Measurements from ENCODE around the gene SHLD2. TPM values are rescaled to one million over a fixed set of nuclear protein-coding genes. Genes with fewer than 3 reads are reported as not detected.
"Not testable (repeated sequence)": the region's sequence is repeated elsewhere in the genome, so short reads cannot be mapped to it uniquely, and the experiment has no call there.

The SHLD2 gene
- polyA plus RNA-seq, 4 donors, result 19.6 to 34.4 (median 27.2) TPM

GRCh38 chr10:87219370-87219769, 124.4 kb downstream of the SHLD2 start:
- H3K4me1 ChIP-seq (ENCODE audit: control insufficient read depth in 3 of 3, insufficient read depth in 2 of 3, low read depth in 1 of 3, low read length in 2 of 3); H3K27me3 ChIP-seq (ENCODE audit: control insufficient read depth in 3 of 3, insufficient read depth in 3 of 3, low read length in 3 of 3); H3K27ac ChIP-seq (ENCODE audit: low read depth in 1 of 3, low read length in 2 of 3); H3K36me3 ChIP-seq (ENCODE audit: control insufficient read depth in 3 of 3, insufficient read depth in 2 of 3, low read depth in 1 of 3, low read length in 3 of 3); H3K4me3 ChIP-seq (ENCODE audit: low read depth in 1 of 3, low read length in 3 of 3); FAIRE-seq; DNase-seq; H3K9me3 ChIP-seq (ENCODE audit: control insufficient read depth in 2 of 2, insufficient read depth in 1 of 2, low read depth in 1 of 2, low read length in 1 of 2): not testable (repeated sequence)
- WGBS, 3 donors, result 54 to 67% (median 63%) methylated on average over 1 of the region's 5 CpGs

- not testable (repeated sequence) for H3K27me3 ChIP-seq (ENCODE audit: control insufficient read depth in 3 of 3, insufficient read depth in 3 of 3, low read length in 3 of 3); H3K27ac ChIP-seq (ENCODE audit: low read depth in 1 of 3, low read length in 2 of 3); FAIRE-seq; H3K4me1 ChIP-seq (ENCODE audit: control insufficient read depth in 3 of 3, insufficient read depth in 2 of 3, low read depth in 1 of 3, low read length in 2 of 3); H3K9me3 ChIP-seq (ENCODE audit: control insufficient read depth in 2 of 2, insufficient read depth in 1 of 2, low read depth in 1 of 2, low read length in 1 of 2); H3K4me3 ChIP-seq (ENCODE audit: low read depth in 1 of 3, low read length in 3 of 3); H3K36me3 ChIP-seq (ENCODE audit: control insufficient read depth in 3 of 3, insufficient read depth in 2 of 3, low read depth in 1 of 3, low read length in 3 of 3); DNase-seq
- WGBS, 3 donors, result 90 to 99% (median 91%) methylated on average over 18 to 24 of the region's 30 CpGs
These were observed 127.8 kb downstream of the SHLD2 start for GRCh38 chr10:87222789-87223188.

GRCh38 chr10:87225148-87225547, 130.1 kb downstream of the SHLD2 start, which contains the start of gene NUTM2A:
TSS of gene NUTM2A (plus strand) at chr10:87225448. CDS start at chr10:87225831, 383 bp downstream.
- H3K4me3 ChIP-seq (ENCODE audit: low read depth in 1 of 3, low read length in 3 of 3); FAIRE-seq; H3K27ac ChIP-seq (ENCODE audit: low read depth in 1 of 3, low read length in 2 of 3); H3K36me3 ChIP-seq (ENCODE audit: control insufficient read depth in 3 of 3, insufficient read depth in 2 of 3, low read depth in 1 of 3, low read length in 3 of 3); H3K4me1 ChIP-seq (ENCODE audit: control insufficient read depth in 3 of 3, insufficient read depth in 2 of 3, low read depth in 1 of 3, low read length in 2 of 3); DNase-seq; H3K9me3 ChIP-seq (ENCODE audit: control insufficient read depth in 2 of 2, insufficient read depth in 1 of 2, low read depth in 1 of 2, low read length in 1 of 2); H3K27me3 ChIP-seq (ENCODE audit: control insufficient read depth in 3 of 3, insufficient read depth in 3 of 3, low read length in 3 of 3): not testable (repeated sequence)
- WGBS, 3 donors, result no CpG with 5 or more reads among the region's 3 CpGs

- not testable (repeated sequence) for H3K9me3 ChIP-seq (ENCODE audit: control insufficient read depth in 2 of 2, insufficient read depth in 1 of 2, low read depth in 1 of 2, low read length in 1 of 2); H3K4me1 ChIP-seq (ENCODE audit: control insufficient read depth in 3 of 3, insufficient read depth in 2 of 3, low read depth in 1 of 3, low read length in 2 of 3); DNase-seq; H3K4me3 ChIP-seq (ENCODE audit: low read depth in 1 of 3, low read length in 3 of 3); H3K27me3 ChIP-seq (ENCODE audit: control insufficient read depth in 3 of 3, insufficient read depth in 3 of 3, low read length in 3 of 3); FAIRE-seq; H3K27ac ChIP-seq (ENCODE audit: low read depth in 1 of 3, low read length in 2 of 3); H3K36me3 ChIP-seq (ENCODE audit: control insufficient read depth in 3 of 3, insufficient read depth in 2 of 3, low read depth in 1 of 3, low read length in 3 of 3)
- 52 to 74% (median 64%) methylated on average over 5 to 9 of the region's 20 CpGs for WGBS, 3 donors
These were observed 133.2 kb downstream of the SHLD2 start for GRCh38 chr10:87228247-87228646.

- 86 to 94% (median 93%) methylated on average over 9 of the region's 9 CpGs for WGBS, 3 donors
- not testable (repeated sequence) for H3K9me3 ChIP-seq (ENCODE audit: control insufficient read depth in 2 of 2, insufficient read depth in 1 of 2, low read depth in 1 of 2, low read length in 1 of 2); H3K27me3 ChIP-seq (ENCODE audit: control insufficient read depth in 3 of 3, insufficient read depth in 3 of 3, low read length in 3 of 3); H3K4me1 ChIP-seq (ENCODE audit: control insufficient read depth in 3 of 3, insufficient read depth in 2 of 3, low read depth in 1 of 3, low read length in 2 of 3); DNase-seq; FAIRE-seq; H3K36me3 ChIP-seq (ENCODE audit: control insufficient read depth in 3 of 3, insufficient read depth in 2 of 3, low read depth in 1 of 3, low read length in 3 of 3); H3K27ac ChIP-seq (ENCODE audit: low read depth in 1 of 3, low read length in 2 of 3); H3K4me3 ChIP-seq (ENCODE audit: low read depth in 1 of 3, low read length in 3 of 3)
These were observed 134.2 kb downstream of the SHLD2 start for GRCh38 chr10:87229211-87229610.

- not testable (repeated sequence) for H3K4me3 ChIP-seq (ENCODE audit: low read depth in 1 of 3, low read length in 3 of 3); H3K27ac ChIP-seq (ENCODE audit: low read depth in 1 of 3, low read length in 2 of 3); H3K27me3 ChIP-seq (ENCODE audit: control insufficient read depth in 3 of 3, insufficient read depth in 3 of 3, low read length in 3 of 3); H3K9me3 ChIP-seq (ENCODE audit: control insufficient read depth in 2 of 2, insufficient read depth in 1 of 2, low read depth in 1 of 2, low read length in 1 of 2); DNase-seq; H3K36me3 ChIP-seq (ENCODE audit: control insufficient read depth in 3 of 3, insufficient read depth in 2 of 3, low read depth in 1 of 3, low read length in 3 of 3); FAIRE-seq; H3K4me1 ChIP-seq (ENCODE audit: control insufficient read depth in 3 of 3, insufficient read depth in 2 of 3, low read depth in 1 of 3, low read length in 2 of 3)
- 65 to 94% (median 80%) methylated on average over 1 to 3 of the region's 7 CpGs for WGBS, 3 donors
These were observed 139.8 kb downstream of the SHLD2 start for GRCh38 chr10:87234854-87235253.

- not testable (repeated sequence) for H3K4me3 ChIP-seq (ENCODE audit: low read depth in 1 of 3, low read length in 3 of 3); H3K27ac ChIP-seq (ENCODE audit: low read depth in 1 of 3, low read length in 2 of 3); H3K27me3 ChIP-seq (ENCODE audit: control insufficient read depth in 3 of 3, insufficient read depth in 3 of 3, low read length in 3 of 3); FAIRE-seq; H3K9me3 ChIP-seq (ENCODE audit: control insufficient read depth in 2 of 2, insufficient read depth in 1 of 2, low read depth in 1 of 2, low read length in 1 of 2); H3K36me3 ChIP-seq (ENCODE audit: control insufficient read depth in 3 of 3, insufficient read depth in 2 of 3, low read depth in 1 of 3, low read length in 3 of 3); H3K4me1 ChIP-seq (ENCODE audit: control insufficient read depth in 3 of 3, insufficient read depth in 2 of 3, low read depth in 1 of 3, low read length in 2 of 3)
- DNase-seq, result peak in 1 of 2 donors; percentile 54
- WGBS, 3 donors, result 51 to 81% (median 58%) methylated on average over 3 of the region's 5 CpGs
These were observed 142.2 kb downstream of the SHLD2 start for GRCh38 chr10:87237244-87237643.

- not testable (repeated sequence) for H3K4me3 ChIP-seq (ENCODE audit: low read depth in 1 of 3, low read length in 3 of 3); DNase-seq; H3K27ac ChIP-seq (ENCODE audit: low read depth in 1 of 3, low read length in 2 of 3); H3K36me3 ChIP-seq (ENCODE audit: control insufficient read depth in 3 of 3, insufficient read depth in 2 of 3, low read depth in 1 of 3, low read length in 3 of 3); H3K27me3 ChIP-seq (ENCODE audit: control insufficient read depth in 3 of 3, insufficient read depth in 3 of 3, low read length in 3 of 3); H3K4me1 ChIP-seq (ENCODE audit: control insufficient read depth in 3 of 3, insufficient read depth in 2 of 3, low read depth in 1 of 3, low read length in 2 of 3); FAIRE-seq; H3K9me3 ChIP-seq (ENCODE audit: control insufficient read depth in 2 of 2, insufficient read depth in 1 of 2, low read depth in 1 of 2, low read length in 1 of 2)
- 86 to 91% (median 90%) methylated on average over 2 of the region's 6 CpGs for WGBS, 3 donors
These were observed 144.4 kb downstream of the SHLD2 start for GRCh38 chr10:87239346-87239808.
